ENCODE measurements around the gene AGAP1.

AGAP1 gene

GRCh38 chr2:235634435-235635158 is 140.8 kb downstream of the AGAP1 start:
- TF ChIP-seq, protein P1, sequence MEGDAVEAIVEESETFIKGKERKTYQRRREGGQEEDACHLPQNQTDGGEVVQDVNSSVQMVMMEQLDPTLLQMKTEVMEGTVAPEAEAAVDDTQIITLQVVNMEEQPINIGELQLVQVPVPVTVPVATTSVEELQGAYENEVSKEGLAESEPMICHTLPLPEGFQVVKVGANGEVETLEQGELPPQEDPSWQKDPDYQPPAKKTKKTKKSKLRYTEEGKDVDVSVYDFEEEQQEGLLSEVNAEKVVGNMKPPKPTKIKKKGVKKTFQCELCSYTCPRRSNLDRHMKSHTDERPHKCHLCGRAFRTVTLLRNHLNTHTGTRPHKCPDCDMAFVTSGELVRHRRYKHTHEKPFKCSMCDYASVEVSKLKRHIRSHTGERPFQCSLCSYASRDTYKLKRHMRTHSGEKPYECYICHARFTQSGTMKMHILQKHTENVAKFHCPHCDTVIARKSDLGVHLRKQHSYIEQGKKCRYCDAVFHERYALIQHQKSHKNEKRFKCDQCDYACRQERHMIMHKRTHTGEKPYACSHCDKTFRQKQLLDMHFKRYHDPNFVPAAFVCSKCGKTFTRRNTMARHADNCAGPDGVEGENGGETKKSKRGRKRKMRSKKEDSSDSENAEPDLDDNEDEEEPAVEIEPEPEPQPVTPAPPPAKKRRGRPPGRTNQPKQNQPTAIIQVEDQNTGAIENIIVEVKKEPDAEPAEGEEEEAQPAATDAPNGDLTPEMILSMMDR (IDR thresholded peaks at IDR 0.05), result no peak

DNA sequence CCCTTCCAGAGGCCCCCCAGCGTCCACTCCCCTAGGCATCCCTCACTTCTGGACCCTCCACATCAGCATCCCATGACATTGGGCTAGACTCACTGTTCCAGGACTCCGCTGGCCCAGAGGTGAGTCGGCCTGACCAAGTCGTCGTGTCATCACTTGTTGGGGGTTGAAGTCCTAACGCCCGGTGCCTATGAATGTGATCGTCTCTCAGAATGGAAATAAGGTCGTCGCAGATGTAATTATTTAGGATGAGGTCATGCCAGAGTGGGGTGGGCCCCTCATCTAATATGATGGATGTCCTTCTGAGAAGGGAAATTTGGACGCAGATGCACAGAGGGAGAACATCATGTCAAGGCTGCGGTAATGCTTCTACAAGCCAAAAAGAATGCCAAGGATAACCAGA is 142.7 kb downstream of the AGAP1 start:
- TF ChIP-seq, protein P1 (IDR thresholded peaks at IDR 0.05), result no peak

GRCh38 chr2:235637896-235638295 is 144.1 kb downstream of the AGAP1 start:
- TF ChIP-seq, protein P1 (IDR thresholded peaks at IDR 0.05), result no peak

DNA sequence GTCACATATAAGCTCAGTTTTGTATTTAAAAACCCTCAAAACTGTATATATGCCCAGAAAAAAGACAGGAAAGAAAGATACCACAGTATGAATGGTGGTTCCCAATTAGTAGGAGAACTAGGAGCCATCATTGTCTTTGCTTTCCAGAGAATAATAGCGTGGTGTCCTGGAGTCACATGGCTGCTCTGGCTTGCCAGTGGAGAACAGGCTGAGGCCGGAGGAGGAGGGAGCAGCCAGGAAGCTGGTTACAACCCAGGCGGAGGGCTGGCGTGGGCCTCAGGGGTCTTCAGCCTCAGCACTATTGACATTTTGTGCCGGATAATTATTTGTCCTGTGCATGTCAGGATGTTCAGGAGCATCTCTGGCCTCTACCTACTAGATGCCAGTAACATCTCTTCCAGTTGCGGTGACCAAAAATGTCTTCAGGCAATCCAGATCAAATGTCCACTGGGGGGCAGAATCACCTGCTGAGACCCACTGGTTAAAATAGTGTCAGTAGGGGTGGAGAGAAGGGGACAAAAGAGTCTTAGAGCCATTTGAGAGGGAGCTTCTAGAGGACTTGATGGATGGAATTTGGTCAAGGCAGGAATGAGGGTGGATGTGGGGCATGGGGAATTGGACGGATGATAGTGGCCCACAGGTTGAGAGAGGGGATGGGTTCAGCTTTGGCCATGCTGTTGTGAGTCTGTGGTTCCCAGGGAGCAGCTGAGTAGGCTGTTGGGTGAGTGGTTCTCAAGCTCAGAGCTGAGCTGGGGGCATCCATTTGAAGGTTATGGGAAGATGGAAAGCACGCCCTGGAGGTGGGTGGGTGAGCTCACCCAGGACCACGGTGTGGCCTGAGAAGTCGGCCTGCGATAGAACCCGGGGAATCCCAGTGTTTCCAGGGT is 144.9 kb downstream of the AGAP1 start:
- TF ChIP-seq, protein P1 (IDR thresholded peaks at IDR 0.05), result 0 out of 2 replicates have a peak, but pooled peaks have one; percentile 10

- TF ChIP-seq, protein P1 (IDR thresholded peaks at IDR 0.05), result no peak
Measured at GRCh38 chr2:235639428-235639773, 145.6 kb downstream of the AGAP1 start.

- TF ChIP-seq, protein P1 (IDR thresholded peaks at IDR 0.05), result no peak
Measured at GRCh38 chr2:235639885-235640284, 146.0 kb downstream of the AGAP1 start.

DNA sequence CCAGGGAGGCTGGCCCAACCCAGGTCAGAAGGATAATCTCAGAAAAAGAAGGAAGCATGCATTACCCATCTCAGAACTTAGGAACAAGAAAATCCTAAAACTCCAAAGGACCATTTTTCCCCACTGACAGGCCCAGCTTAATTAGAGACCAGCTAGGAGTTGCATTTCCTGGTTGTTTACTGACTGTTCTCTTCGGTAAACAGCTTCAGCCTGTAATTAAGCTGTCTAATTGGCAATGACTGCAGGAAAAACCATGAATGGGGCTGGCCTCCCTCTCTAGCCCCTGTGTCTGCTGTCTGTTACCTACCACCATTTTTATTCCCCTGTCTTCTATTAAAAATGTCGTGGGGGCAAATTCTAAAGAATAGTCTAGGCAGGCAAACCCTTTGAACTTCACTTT is 146.5 kb downstream of the AGAP1 start:
- TF ChIP-seq, protein P1 (IDR thresholded peaks at IDR 0.05), result no peak

All from LNCAP (cell line).